HG03175 (cell line): ENCODE measurements around the gene NLRP4.
"Not testable (repeated sequence)": the region's sequence is repeated elsewhere in the genome, so short reads cannot be mapped to it uniquely, and the experiment has no call there.

Experiments used
- ATAC-seq: cut with Tn5 transposase; IDR thresholded peaks from one replicate; pipeline ENCODE4 v1.9.1; 2021; ENCODE audit warnings: mild to moderate bottlenecking, moderate library complexity; ENCODE audit not compliant: unreplicated experiment

The NLRP4 gene

DNA sequence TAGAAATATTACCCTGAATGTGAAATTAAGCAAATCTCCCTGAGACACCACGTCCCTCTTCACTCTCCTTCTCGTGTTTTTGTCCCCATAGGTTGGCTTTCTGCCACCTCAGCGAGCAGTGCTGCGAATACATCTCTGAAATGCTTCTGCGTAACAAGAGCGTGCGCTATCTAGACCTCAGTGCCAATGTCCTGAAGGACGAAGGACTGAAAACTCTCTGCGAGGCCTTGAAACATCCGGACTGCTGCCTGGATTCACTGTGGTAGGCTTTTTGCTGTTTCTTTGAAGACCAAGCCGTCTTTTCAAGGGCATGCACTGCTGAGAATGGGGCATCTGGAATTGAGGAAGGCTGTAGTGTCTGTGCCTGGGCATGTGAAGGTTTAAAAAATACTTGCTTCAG, 34.4 kb downstream of the NLRP4 start:
- ATAC-seq = no peak

DNA sequence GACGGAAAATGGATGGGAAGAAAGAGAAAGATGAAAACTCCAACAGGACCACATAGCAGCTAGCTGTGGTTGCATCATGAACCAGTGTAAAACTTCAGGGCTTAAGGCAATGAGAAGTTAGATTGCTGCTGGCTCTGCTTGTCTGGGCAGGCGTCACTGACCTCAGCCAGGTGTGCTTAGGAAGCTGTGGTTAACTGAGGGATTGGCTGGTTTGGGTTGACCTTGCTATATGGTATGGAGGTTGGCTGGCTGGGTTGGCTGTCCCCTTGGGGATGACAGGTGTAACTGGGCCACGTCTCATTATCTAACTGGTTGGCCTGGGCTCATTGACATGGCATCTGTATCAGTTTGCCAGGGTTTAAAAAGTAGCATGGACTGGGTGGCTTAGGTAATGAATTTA, 40.9 kb downstream of the NLRP4 start:
- no peak for ATAC-seq

- ATAC-seq = no peak
Measured at GRCh38 chr19:55882626-55883025, 46.3 kb downstream of the NLRP4 start.

GRCh38 chr19:55898911-55899310, 62.6 kb downstream of the NLRP4 start:
- ATAC-seq = no peak

GRCh38 chr19:55901369-55902079, 65.2 kb downstream of the NLRP4 start:
- no peak for ATAC-seq

GRCh38 chr19:55902080-55902751, 65.9 kb downstream of the NLRP4 start:
- no peak for ATAC-seq

- ATAC-seq = no peak
Measured at GRCh38 chr19:55907286-55907685, 70.9 kb downstream of the NLRP4 start.

DNA sequence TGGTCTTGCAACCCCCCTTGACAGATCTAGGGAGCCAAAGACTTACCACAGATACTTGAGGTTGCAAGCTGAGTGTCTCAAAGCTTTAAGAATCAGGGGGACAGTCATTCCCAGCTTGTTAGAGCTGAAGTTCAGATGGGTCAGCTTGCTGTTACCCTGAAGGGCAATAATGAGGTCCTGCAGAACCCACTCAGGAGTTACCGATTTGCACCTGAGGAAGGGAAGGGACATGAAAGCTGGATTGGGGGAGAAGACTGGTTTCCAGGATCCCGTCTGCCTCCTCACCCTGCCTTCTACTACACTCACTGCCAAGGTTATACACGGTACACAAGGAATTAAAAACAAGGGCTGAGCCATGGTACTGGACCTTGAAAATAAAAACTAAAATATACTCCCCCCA, 71.4 kb downstream of the NLRP4 start:
- ATAC-seq = no peak

GRCh38 chr19:55909801-55910200, 73.5 kb downstream of the NLRP4 start:
- ATAC-seq = no peak

DNA sequence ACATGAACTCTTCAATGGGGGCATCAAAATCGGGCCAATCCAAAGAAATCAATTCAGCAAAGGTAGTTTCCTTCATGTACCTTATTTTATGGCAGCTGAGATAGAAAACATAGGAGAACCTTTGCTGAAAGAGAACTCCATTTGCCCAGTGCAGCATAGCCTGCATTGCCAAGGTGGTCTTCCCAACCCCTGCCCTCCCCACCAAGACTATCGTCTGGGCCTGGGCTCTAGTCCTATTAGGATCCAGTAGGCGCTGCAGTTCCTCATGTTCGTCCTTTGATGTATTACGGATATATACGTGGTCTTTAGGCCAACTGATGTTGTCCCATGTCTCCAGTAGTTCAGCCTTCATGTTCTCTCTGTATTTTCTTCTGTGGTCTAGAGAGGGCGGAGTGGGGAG, 76.6 kb downstream of the NLRP4 start:
- no peak for ATAC-seq

- no peak for ATAC-seq
Measured at GRCh38 chr19:55913643-55914268, 77.4 kb downstream of the NLRP4 start.

GRCh38 chr19:55923556-55923955, 87.2 kb downstream of the NLRP4 start:
- ATAC-seq = no peak

GRCh38 chr19:55927991-55928390, 91.7 kb downstream of the NLRP4 start:
- no peak for ATAC-seq

GRCh38 chr19:55929258-55929657, 92.9 kb downstream of the NLRP4 start:
- ATAC-seq = not testable (repeated sequence)

- ATAC-seq = no peak
Measured at GRCh38 chr19:55930996-55931515, 94.7 kb downstream of the NLRP4 start.
